NCI-H226 (cell line): ENCODE measurements around the gene C11orf42.

Experiments
- DNase-seq: peaks from one replicate; pipeline ENCODE4 v3.0.0-alpha.2; 2015

The C11orf42 gene, protein sequence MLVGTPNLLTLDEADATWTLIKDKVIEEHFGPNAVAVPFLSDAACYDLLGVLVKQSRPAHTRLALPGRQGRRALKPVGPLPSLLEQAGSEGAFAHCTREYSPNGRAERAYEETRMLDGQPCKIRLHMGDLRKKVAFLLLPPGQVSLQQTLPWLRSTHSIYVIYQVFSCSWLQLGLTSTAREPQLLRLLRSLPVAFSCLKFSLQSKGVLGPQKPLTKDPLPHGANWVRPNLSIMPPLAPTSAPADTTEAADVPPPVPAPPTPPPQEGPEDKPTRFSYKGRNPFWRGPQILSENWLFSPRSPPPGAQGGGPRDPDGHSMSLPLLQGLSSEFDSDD

DNA sequence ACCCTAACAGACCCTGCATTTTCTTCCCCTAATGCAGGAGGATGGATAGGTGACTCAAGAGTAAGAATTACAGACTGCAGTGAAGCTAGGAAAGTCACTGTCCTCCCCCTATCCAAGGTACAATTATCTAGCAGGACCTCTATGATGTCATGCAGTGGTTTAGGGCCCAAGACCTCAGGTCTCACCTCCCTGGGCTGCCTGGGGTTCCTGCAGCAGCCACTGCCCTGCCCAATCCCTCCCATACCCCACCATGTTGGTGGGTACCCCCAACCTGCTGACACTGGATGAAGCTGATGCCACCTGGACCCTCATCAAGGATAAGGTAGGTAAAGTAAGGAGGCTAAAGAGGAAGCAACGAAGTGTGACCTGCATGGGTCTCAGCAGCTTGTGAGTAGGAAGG, at the start of gene C11orf42:
C11orf42 (plus strand) TSS at position 192 of the 400 bp plus-strand sequence; CDS start at position 251, 59 bp downstream.
- DNase-seq, result no peak

DNA sequence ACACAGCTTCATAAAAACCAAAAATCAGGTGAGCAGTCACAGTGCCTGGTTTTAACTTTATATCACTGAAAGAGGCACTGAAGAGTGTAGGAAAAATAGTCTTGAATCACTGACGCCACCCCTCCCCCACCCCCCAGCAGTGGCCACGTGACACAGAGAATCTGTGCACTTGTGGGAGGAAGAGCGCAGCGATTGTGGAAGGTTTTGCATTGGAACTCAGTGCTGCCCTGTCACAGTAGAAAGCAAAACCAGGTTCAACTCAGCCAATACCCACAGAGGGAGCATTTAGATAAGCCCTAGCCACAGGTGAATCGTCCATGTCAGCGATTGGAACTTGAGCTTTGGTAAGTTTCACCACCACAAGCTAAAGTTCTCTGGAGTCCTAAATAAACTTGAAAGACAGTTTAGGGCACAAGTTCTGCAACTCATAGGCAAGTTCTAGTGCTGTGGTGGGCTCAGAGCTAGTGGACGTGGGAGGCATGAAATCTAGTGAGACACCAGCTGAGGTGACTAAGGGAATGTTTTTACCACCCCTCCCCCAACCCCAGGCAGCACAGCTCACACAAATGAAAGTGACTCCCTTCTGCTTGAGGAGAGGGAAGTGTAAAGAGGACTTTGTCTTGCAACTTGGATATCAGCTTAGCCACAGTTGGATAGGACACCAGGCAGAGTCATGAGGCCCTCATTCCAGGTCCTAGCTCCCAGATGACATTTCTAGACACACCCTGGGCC, 48.6 kb upstream of the C11orf42 start:
- DNase-seq, result no peak

DNA sequence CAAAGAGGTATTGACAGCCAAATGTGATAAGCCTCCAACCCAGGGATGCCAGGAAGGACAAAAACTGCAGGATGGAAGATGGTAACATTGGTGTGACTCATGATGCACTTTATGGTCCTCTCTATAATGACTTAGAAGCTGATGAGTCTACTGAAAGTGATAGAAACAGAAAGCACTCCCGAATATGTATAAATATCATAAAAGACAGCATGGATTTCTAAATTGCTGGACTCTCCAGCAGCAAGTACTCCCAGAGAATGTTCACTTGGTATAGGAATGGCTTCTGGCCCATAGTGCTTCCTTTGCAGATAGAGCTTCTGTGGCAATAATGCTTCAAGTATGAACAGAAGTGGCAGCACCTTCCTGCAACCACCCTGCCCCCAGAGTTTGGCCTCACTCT, 35.1 kb upstream of the C11orf42 start, which contains the start of gene OR52B2:
OR52B2 (minus strand) TSS at position 101 of the 400 bp plus-strand sequence; CDS start at position 101, 0 bp downstream.
- DNase-seq, result no peak

DNA sequence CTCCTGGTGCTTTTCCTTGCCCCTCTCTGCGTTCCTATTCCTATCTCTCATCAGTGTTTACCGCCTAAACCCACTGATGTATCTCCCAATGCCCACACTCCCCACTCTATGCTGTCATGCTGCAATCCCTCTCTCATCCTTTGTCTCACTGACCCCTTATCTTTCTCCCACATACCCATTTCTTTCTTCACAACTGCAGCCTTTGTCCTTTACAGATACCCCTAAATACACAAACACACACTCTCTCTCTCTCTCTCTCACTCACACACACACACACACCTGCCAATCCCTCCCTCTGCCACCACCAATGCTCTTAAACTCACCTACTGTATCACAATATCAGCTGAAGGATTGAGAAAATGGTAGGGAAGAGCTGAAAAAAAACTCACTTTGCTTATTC, 29.9 kb upstream of the C11orf42 start:
- no peak for DNase-seq

DNA sequence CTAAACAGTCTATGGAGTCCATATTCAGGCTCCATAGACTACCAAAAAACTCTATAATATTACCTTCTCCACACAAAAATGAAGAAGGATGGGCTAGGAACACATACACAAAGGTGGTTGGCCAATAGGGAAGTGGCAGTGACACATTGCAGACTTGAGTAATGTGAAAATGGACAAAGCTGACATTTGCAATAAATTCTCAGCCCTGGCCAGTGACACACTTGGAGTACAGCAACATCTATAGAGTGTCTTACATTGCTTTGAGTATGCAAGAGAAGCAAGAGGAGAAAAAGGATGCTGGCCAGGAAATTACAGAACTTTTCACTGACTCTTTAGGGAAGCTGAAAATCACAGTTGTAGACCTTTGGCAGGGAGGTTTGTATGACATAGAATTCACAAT, 13.6 kb upstream of the C11orf42 start:
- DNase-seq, result no peak

DNA sequence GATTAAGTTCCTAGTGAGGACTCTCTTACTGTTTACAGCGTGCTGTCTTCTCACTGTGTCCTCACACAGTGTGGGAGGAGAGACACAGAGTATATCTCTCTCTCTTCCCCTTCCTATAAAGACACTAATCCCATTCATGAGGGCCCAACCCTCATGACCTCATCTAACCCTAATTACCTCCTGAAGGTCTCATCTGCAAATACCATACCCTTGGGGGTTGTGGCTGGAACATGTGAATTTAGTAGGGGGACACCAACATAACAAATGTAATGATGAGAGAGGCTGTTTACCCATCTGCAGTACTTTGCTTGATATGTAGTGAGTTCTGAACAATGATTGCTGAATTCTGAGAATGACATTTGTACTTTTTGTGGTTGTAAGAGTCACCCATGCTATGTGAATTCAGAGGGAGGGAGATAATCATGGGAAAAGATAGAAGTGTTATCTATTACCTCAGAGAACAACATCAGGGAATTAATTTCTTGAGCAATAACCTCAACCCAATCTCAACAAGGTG, 11.2 kb upstream of the C11orf42 start:
- DNase-seq, result peak; percentile 14

DNA sequence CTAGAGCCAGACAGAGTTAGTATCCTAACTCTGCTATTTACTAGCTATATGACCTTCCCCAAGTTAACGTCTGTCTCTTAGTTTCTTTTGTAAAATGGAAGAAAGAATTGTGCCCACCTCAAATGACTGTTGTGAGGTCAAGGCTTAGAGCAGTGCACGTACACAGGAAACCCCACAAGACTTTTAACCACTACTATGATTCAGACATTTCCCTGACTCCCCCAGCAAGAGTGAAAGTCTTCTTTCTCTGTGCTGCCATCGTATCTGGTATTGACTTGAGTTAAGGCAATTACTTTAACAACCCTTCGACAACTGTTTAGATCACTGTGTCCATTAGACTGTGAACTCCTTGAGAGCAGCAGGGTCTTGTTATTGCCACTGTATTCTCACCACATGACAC, 9.0 kb upstream of the C11orf42 start:
- DNase-seq, result no peak

DNA sequence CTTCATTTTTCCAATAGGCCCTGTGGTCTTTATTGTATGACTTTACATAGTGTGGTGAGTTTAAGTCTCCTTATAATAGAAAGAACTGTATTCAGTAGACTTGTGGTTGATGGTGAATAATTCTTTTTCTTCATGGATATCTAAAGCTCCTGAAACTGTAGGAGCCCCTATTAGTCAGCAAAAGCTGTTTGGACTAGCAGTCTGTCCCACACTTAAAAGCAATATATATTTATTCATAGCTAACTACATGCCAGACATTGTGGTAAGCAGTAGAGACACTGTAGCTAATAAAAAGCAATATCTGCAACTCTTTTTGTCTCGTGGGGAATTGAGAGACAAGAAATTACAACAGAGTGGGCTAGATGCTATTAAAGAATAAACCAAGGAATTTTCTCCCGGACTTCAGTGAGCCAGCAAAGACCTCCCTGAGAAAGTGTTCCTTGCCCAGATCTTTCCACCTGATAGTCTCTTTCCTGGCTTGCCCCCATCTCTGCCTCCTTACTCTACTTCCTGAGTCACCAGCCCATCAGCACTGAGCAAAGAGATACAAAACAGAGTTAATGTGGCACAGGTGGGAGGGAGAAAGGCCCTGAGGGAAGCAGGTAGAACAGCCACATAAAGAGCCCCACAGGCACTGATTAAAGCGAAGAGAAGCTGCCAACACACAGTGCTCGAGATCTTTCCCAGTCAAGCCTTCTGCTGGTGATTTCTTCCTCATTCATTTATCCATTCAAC, 7.7 kb upstream of the C11orf42 start:
- DNase-seq, result no peak

DNA sequence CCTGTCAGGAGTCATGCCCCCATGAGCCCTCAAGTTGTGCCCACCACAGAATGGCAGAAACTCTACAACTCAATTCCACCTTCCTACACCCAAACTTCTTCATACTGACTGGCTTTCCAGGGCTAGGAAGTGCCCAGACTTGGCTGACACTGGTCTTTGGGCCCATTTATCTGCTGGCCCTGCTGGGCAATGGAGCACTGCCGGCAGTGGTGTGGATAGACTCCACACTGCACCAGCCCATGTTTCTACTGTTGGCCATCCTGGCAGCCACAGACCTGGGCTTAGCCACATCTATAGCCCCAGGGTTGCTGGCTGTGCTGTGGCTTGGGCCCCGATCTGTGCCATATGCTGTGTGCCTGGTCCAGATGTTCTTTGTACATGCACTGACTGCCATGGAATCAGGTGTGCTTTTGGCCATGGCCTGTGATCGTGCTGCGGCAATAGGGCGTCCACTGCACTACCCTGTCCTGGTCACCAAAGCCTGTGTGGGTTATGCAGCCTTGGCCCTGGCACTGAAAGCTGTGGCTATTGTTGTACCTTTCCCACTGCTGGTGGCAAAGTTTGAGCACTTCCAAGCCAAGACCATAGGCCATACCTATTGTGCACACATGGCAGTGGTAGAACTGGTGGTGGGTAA, 6.1 kb upstream of the C11orf42 start, which contains the start of gene OR52W1:
OR52W1 (plus strand) TSS at position 51 of the 637 bp plus-strand sequence; CDS start at position 51, 0 bp downstream.
- DNase-seq, result no peak

DNA sequence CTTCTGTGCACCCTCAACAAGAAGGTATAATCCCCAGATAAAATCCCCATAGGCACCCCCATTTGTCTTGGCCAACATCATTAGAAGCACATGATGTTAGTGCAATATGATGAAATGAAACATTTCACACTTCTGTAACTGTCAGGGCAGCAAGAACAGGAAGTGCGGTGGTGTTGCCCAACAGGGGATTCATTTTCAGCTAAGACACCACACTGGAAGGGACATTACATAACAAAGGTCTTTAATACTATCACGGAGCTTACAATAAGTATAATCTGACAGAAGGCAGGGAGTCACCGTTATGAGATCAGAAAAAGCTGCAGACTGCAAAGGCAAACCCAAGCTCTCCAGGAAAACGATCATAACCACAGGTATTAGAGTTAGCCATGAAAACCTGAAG, 4.4 kb upstream of the C11orf42 start:
- DNase-seq, result no peak

DNA sequence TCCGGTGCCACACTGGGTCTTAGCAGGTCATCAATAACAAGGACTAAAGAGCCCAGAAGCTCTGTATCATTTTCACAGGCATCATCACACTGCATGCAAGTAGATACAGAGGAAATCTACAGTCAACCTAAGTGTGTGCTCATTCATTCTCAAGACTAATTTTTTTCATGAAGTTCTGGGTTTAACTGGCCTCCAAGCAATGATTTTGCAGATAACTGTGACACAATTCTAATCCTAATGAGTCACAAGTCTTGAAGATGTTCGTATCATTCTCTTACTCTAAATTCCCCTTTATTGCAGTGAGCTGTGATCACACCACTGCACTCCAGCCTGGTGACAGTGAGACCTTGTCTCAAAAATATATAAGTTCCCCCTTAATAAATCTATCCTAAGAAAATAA, 3.9 kb upstream of the C11orf42 start:
- peak; percentile 12 for DNase-seq

DNA sequence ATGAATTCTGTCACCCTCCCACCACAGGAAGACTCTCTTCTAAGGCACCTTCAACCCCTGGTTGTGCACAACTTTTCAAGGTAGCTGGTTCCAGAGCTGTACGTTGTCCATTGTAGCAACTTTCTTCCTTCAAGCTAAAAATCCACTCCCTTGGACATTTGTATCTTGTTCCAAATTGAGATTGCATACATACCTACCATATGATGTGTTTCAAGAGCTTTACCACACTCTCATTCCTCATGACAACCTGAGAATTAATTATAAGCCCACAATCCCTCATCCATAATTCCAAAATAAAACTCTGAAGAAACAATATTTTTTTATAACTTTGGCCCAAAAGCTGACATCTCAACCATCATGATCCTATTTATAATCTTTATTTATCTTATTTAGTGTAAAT, 3.3 kb upstream of the C11orf42 start:
- DNase-seq, result no peak

DNA sequence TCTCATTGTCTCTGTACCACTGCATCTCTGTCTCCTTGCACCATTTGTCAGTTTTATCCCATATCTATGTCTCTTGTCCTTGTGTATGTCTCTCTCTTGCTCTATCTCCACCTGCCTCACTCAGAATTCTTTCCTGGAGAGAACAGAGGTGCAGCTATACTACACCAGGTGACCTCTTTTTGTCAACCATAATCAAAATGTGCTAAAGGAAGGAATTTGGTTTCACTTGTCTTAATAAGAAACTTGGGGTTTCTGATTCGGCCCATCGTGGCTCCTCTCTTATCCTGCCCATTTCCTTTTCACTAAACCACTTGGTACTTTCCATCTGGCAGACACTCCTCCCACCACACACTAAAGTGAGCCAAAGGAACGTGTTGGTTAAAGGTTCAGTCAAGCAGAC, 2.0 kb upstream of the C11orf42 start:
- no peak for DNase-seq

DNA sequence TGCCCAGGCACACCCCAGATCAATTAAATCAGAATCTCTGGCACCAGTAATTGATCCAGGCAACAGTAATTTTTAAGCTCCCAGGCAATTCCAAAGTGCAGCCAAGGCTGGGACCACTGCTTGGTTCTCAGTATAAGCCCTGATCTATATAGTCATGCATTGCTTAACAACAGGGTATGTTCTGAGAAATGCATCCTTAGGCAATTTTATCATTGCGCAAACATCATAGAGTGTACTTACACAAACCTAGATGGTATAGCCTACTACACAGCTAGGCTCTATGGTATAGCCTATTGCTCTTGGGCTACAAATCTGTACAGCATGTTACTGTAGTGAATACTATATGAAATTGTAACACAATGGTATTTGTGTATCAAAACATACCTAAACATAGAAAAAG, 651 bp upstream of the C11orf42 start:
- no peak for DNase-seq

DNA sequence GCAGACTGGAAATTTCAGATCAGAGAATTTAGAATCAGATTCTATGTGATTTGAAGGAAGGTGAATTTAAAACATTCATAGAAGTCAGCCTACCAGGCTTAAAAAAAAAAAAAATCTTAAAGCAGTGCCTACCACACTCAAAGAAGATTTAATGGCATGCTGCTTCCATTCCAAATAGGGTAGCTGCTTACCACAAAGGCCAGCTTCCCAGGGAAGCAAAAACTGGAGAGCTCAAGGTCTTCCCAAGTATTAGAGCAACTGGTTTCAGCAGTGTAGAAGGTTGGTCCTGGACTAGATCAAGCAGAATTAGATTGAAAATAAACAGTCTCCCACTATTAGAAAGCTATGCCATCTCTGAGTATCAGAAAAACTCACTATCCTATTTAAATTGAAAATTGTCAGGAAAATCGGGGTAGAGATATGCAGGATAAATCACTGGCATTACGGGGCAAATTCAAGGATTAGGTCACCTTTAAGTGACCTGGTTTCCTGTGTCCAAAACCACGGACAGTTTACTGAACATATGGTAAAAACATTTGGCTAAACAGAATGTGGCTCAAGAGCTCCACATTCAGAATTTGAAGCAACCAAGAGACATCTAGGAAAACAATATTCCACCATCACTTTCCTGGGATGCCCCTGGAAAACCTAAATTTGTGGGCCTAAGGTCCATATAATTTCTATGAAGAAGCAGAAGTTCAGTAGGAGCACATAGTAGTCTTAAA, 1.3 kb downstream of the C11orf42 start:
- DNase-seq, result no peak

DNA sequence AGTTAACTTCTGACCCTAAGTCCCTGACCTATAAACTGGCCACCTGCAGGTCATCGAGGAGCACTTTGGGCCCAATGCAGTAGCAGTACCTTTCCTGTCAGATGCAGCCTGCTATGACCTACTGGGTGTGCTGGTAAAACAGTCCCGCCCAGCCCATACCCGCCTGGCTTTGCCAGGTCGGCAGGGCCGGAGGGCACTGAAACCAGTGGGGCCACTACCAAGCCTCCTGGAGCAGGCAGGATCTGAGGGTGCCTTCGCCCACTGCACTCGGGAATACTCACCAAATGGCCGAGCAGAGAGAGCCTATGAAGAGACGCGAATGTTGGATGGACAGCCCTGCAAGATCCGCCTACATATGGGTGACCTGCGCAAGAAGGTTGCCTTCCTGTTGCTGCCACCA, 4.4 kb downstream of the C11orf42 start:
- no peak for DNase-seq

DNA sequence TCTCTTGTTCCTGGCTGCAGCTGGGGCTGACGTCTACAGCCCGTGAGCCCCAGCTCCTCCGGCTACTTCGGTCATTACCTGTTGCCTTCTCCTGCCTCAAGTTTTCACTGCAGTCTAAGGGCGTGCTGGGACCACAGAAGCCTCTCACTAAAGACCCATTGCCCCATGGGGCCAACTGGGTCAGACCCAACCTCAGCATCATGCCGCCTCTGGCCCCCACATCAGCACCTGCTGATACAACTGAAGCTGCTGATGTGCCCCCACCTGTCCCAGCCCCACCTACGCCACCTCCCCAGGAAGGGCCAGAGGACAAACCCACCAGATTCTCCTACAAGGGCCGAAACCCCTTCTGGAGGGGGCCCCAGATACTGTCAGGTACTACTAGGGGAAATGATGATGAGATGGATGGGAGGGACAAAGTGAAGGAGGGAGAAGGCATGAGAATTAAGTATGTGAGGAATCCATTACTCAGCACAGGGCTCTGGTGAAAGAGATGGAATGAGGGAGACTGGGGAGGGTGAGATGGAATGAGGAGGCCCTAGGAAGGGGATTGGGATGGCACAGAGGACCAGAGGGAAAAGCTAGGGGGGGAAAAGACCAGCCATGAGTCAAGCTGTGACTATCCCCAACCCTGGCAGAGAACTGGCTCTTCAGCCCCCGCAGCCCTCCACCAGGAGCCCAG, 5.1 kb downstream of the C11orf42 start:
- DNase-seq, result no peak

DNA sequence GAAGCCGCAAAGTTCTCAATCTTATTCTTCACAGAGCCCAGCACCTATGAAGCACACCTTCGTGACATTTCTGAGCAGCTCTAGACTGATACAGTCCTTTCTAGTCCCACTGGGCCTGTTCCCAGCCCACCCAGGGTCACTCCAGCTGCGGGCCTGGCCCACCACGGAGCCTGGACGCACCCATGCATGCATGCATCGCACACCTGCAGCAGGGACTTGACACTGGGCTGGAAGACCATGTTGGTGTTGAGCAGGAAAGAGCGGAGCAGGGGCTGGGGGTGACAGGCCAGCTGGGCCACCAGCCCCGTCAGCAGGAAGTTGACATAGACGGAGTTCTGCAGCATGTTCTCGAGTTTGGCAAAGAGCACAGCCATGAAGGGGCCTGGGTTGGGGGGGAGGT, 9.2 kb downstream of the C11orf42 start:
- DNase-seq, result no peak

DNA sequence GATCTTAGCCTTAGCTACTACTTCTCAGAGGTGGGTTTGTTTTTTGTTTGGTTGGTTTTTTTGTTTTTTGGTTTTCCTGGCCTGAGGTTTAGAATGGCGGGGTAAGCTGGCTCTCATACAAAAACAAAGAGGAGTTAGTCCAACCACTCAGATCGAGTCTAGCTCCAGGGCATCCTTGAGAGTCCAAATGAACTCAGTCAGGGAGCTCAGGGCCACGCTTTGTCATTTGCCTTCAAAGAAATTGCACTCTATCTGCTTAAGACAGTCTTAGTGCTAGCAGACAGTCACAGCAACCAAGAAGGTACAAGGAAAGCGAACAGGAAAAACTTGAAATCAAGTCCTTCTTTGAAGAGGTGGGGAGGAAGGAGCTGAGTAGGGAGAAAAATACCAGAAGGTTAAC, 11.1 kb downstream of the C11orf42 start:
- no peak for DNase-seq

DNA sequence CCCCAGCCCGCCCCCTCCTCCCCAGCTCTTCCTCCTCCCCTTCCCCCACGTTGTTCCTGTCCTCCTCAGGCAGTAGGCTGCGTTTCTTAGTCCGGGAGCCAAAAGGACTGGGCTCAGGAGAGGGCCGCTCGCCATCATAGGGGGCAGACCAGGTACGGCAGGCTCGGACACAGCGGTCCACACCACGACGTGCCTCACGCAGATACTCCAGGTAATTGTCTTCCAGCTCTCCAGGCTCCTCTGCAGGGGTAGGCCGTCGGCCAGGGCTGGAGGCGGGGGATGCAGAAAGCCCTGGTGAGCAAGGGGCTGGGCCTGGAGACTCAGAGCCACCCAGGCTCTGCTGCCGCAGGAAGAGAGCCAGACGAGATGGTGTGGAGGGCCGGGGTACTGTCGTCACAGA, 12.4 kb downstream of the C11orf42 start:
- no peak for DNase-seq

DNA sequence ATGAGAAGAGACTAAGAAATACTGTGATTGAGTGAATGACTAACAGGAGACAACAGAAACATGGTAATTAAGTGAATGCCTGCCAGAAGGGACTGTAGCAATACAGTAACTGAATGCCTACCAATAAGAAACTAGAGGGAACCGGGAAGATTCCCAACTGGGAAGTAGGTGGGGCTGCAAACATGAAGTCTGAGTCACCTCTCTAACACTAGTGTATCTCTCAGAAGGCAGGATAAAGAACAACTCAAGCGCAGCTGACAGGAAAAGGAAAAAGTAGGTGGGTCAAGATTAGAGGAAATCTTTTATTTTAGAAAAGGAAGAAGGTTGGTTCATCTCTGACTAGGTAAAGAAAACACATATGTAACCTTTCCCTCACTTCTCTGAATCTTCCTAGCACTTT, 14.0 kb downstream of the C11orf42 start:
- peak; percentile 87 for DNase-seq

DNA sequence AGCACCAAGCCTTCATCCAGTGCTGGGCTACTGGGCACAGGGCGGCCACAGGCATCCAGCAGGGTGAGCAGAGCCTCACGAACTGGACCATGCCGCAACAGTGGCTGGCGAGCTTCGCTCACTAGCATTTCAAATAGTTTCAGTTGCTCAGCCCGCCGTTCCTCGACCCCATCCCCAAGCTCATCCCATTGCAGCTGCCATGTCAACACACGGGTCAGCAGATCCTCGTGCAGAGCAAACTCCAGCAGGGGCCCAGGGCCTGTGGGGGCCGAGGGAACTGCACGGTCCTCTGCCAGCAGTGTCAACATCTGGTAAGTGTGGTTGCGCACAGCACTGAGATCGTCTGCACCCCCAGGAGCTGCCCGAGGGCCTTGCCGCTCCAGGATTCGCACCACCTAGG, 18.5 kb downstream of the C11orf42 start:
- DNase-seq, result no peak
